H1 (cell line): ENCODE measurements around the gene SNRNP40. TPM values are rescaled to one million over a fixed set of nuclear protein-coding genes. Genes with fewer than 3 reads are reported as not detected.

Experiments used
- CTCF ChIA-PET: fragments of 300-600 bp; sonication (Branson Sonifier 250); formaldehyde crosslinking; loops from one replicate; lab custom pipeline; 2021; ENCODE audit not compliant: partially characterized antibody; lab: Charles Lee
- POLR2A ChIA-PET: fragments of 300-600 bp; sonication (Branson Sonifier 250); formaldehyde crosslinking; loops from one replicate; lab custom pipeline; 2021; ENCODE audit warnings: inconsistent platforms; ENCODE audit not compliant: partially characterized antibody; lab: Charles Lee
- DNase-seq, 2 experiments: peaks; one replicate each; pipeline versions ENCODE4 v3.0.0 to v3.0.0-alpha.2; 2010 to 2022; ENCODE audit warnings: low spot score in 2 of 2, low read depth in 1 of 2, mixed read lengths in 1 of 2
- FAIRE-seq: peaks from 2 replicates; lab custom pipeline; 2011; peaks lifted over from hg19 to GRCh38; lab: Jason Lieb, UNC
- H2AFZ ChIP-seq: 2 replicates; pipeline ENCODE4 v1.8.1; 2012; ENCODE audit warnings: low read length, inconsistent platforms
- H2AK5ac ChIP-seq: 2 replicates; pipeline ENCODE4 v1.6.1; 2013; ENCODE audit warnings: low read depth, low read length
- H2BK120ac ChIP-seq: replicated peaks from 2 replicates; pipeline ENCODE3; 2013; ENCODE audit warnings: low read depth, low read length, inconsistent platforms
- H2BK12ac ChIP-seq: 2 replicates; pipeline ENCODE4 v1.6.1; 2013; ENCODE audit warnings: low read depth, low read length
- H2BK15ac ChIP-seq: 2 replicates; pipeline ENCODE4 v1.6.1; 2013; ENCODE audit warnings: low read length
- H2BK20ac ChIP-seq: 2 replicates; pipeline ENCODE4 v1.6.1; 2013; ENCODE audit warnings: low read length
- H2BK5ac ChIP-seq: 2 replicates; pipeline ENCODE4 v1.6.1; 2013; ENCODE audit warnings: low read depth, low read length
- H3K14ac ChIP-seq: 2 replicates; pipeline ENCODE4 v1.6.1; 2013; ENCODE audit warnings: inconsistent platforms; ENCODE audit not compliant: insufficient read length
- H3K18ac ChIP-seq: 2 replicates; pipeline ENCODE4 v1.6.1; 2013; ENCODE audit warnings: low read length; ENCODE audit errors: extremely low read depth
- H3K23ac ChIP-seq: 2 replicates; pipeline ENCODE4 v1.6.1; 2013; ENCODE audit warnings: inconsistent platforms; ENCODE audit not compliant: insufficient read length
- H3K23me2 ChIP-seq: 2 replicates; pipeline ENCODE4 v1.6.1; 2013; ENCODE audit warnings: low read depth, low read length
- H3K27ac ChIP-seq: 2 replicates; pipeline ENCODE4 v1.6.1; 2011; ENCODE audit warnings: low read depth, low read length, inconsistent platforms
- H3K27me3 ChIP-seq, 4 experiments: replicated peaks in 1 of 4; 1 replicate in 1 of 4; 2 replicates in 3 of 4; pipeline versions ENCODE4 v1.6.1 to v1.8.1; 2011 to 2013; ENCODE audit warnings: low read length in 3 of 4, mild to moderate bottlenecking in 3 of 4, inconsistent platforms in 2 of 4, mixed read lengths in 2 of 4, moderate library complexity in 1 of 4; ENCODE audit not compliant: control insufficient read depth in 3 of 4, insufficient read depth in 3 of 4; ENCODE audit errors: extremely low read depth in 1 of 4
- H3K36me3 ChIP-seq, 4 experiments: 2 replicates each; pipeline versions ENCODE4 v1.6.1 to v1.8.1; 2011 to 2013; ENCODE audit warnings: mild to moderate bottlenecking in 4 of 4, low read length in 3 of 4, moderate library complexity in 2 of 4, control low read depth in 1 of 4, inconsistent platforms in 1 of 4; ENCODE audit not compliant: insufficient read depth in 4 of 4, control insufficient read depth in 2 of 4
- H3K4ac ChIP-seq: replicated peaks from 2 replicates; pipeline ENCODE3; 2013; ENCODE audit warnings: low read length, low read depth, mixed read lengths, inconsistent platforms; ENCODE audit not compliant: insufficient read length
- H3K4me1 ChIP-seq, 4 experiments: replicated peaks in 1 of 4; 1 replicate in 1 of 4; 2 replicates in 3 of 4; pipeline versions ENCODE4 v1.6.1 to v1.8.1; 2011 to 2013; ENCODE audit warnings: low read length in 3 of 4, inconsistent platforms in 2 of 4, mixed read lengths in 1 of 4; ENCODE audit not compliant: insufficient read depth in 4 of 4, control insufficient read depth in 3 of 4
- H3K4me2 ChIP-seq, 2 experiments: 2 replicates each; pipeline versions ENCODE4 v1.6.1 to v1.8.1; 2011 to 2013; ENCODE audit warnings: low read depth in 2 of 2, low read length in 2 of 2, control low read depth in 1 of 2, inconsistent platforms in 1 of 2, mild to moderate bottlenecking in 1 of 2; ENCODE audit not compliant: insufficient read depth in 1 of 2
- H3K4me3 ChIP-seq, 4 experiments: fragments of 200-600, 300-600 bp in 1 of 4; sonication (generic), shearing (Covaris generic), sonication (Bioruptor Twin) in 1 of 4; 2 replicates each; pipeline versions ENCODE4 v1.5.1 to v1.8.1; 2011 to 2016; ENCODE audit warnings: low read length in 4 of 4, low read depth in 3 of 4, control low read depth in 2 of 4, inconsistent platforms in 2 of 4, mild to moderate bottlenecking in 2 of 4, mixed read lengths in 1 of 4, moderate library complexity in 1 of 4; ENCODE audit not compliant: insufficient read depth in 2 of 4; ENCODE audit errors: extremely low read depth in 1 of 4
- H3K56ac ChIP-seq: replicated peaks from 2 replicates; pipeline ENCODE3; 2013; ENCODE audit warnings: low read depth, mild to moderate bottlenecking, mixed read lengths, low read length, inconsistent platforms; ENCODE audit not compliant: insufficient read length
- H3K79me1 ChIP-seq: 2 replicates; pipeline ENCODE4 v1.6.1; 2013; ENCODE audit warnings: low read depth, low read length, control low read depth
- H3K79me2 ChIP-seq, 2 experiments: 2 replicates each; pipeline versions ENCODE4 v1.6.1 to v1.8.1; 2012 to 2013; ENCODE audit warnings: low read length in 2 of 2, mild to moderate bottlenecking in 2 of 2, inconsistent platforms in 1 of 2; ENCODE audit not compliant: insufficient read depth in 2 of 2, control insufficient read depth in 1 of 2
- H3K9ac ChIP-seq, 4 experiments: replicated peaks in 1 of 4; 1 replicate in 1 of 4; 2 replicates in 3 of 4; pipeline versions ENCODE4 v1.6.1 to v1.8.1; 2011 to 2013; ENCODE audit warnings: low read depth in 3 of 4, low read length in 3 of 4, control low read depth in 2 of 4, mild to moderate bottlenecking in 2 of 4, moderate library complexity in 2 of 4, inconsistent platforms in 1 of 4; ENCODE audit errors: extremely low read depth in 1 of 4
- H3K9me3 ChIP-seq, 2 experiments: 2 replicates each; pipeline versions ENCODE4 v1.6.1 to v1.8.1; 2012 to 2013; ENCODE audit warnings: mild to moderate bottlenecking in 2 of 2, moderate library complexity in 2 of 2, control low read depth in 1 of 2, inconsistent platforms in 1 of 2, low read depth in 1 of 2, low read length in 1 of 2, mixed read lengths in 1 of 2; ENCODE audit not compliant: insufficient read depth in 2 of 2
- H4K20me1 ChIP-seq, 2 experiments: replicated peaks in 1 of 2; 2 replicates each; pipeline versions ENCODE3 to v1.8.1; 2011 to 2013; ENCODE audit warnings: inconsistent platforms in 2 of 2, low read length in 2 of 2, mild to moderate bottlenecking in 1 of 2; ENCODE audit not compliant: insufficient read depth in 2 of 2, control insufficient read depth in 1 of 2
- H4K5ac ChIP-seq: 2 replicates; pipeline ENCODE4 v1.6.1; 2013; ENCODE audit warnings: low read length, low read depth, mixed read lengths, inconsistent platforms; ENCODE audit not compliant: insufficient read length
- H4K8ac ChIP-seq: 2 replicates; pipeline ENCODE4 v1.8.0; 2013; ENCODE audit warnings: mild to moderate bottlenecking, moderate library complexity, low read length, inconsistent platforms; ENCODE audit not compliant: insufficient read depth; ENCODE audit errors: extremely low read depth
- H4K91ac ChIP-seq: replicated peaks from 2 replicates; pipeline ENCODE3; 2013; ENCODE audit warnings: low read length, mixed read lengths, inconsistent platforms; ENCODE audit not compliant: insufficient read length
- ASH2L ChIP-seq: fragments of 200-600, 300-600 bp; sonication (generic); IDR thresholded peaks from one replicate; pipeline ENCODE4 v1.7.1; 2017; ENCODE audit warnings: low read length
- ATF2 ChIP-seq: IDR thresholded peaks from 2 replicates; pipeline ENCODE4 v1.6.1; 2012; ENCODE audit warnings: low read length, inconsistent platforms
- CEBPB ChIP-seq: IDR thresholded peaks from 2 replicates; pipeline ENCODE4 v1.6.1; 2012; ENCODE audit warnings: low read depth, low read length
- CHD2 ChIP-seq: IDR thresholded peaks from 2 replicates; pipeline ENCODE4 v1.6.1; 2012; ENCODE audit warnings: low read length, improper control_type of control experiment
- EGR1 ChIP-seq: IDR thresholded peaks from 2 replicates; pipeline ENCODE4 v1.6.1; 2011; ENCODE audit warnings: low read depth, low read length, borderline replicate concordance
- FOSL1 ChIP-seq: IDR thresholded peaks from 2 replicates; pipeline ENCODE4 v1.6.1; 2011; ENCODE audit warnings: mild to moderate bottlenecking, low read depth, low read length, moderate library complexity; ENCODE audit not compliant: insufficient read depth
- GTF2F1 ChIP-seq: IDR thresholded peaks from 2 replicates; pipeline ENCODE4 v1.6.1; 2012; ENCODE audit warnings: low read depth, low read length, improper control_type of control experiment, borderline replicate concordance
- RAD21 ChIP-seq, 2 experiments: IDR thresholded peaks in 1 of 2; conservative IDR thresholded peaks in 1 of 2; 2 replicates each; pipeline ENCODE4 v1.6.1; 2011; ENCODE audit warnings: low read depth in 2 of 2, low read length in 2 of 2, improper control_type of control experiment in 1 of 2, inconsistent platforms in 1 of 2, mild to moderate bottlenecking in 1 of 2, moderate library complexity in 1 of 2
- RXRA ChIP-seq: IDR thresholded peaks from 2 replicates; pipeline ENCODE4 v1.6.1; 2011; ENCODE audit warnings: low read depth, mild to moderate bottlenecking, low read length, moderate library complexity; ENCODE audit not compliant: insufficient read depth
- SP4 ChIP-seq: IDR thresholded peaks from 2 replicates; pipeline ENCODE4 v1.6.1; 2012; ENCODE audit warnings: low read length, inconsistent platforms
- SUZ12 ChIP-seq: fragments of 200-600 bp; sonication (generic); IDR thresholded peaks from 2 replicates; pipeline ENCODE4 v1.6.1; 2012; ENCODE audit warnings: mild to moderate bottlenecking, inconsistent platforms, low read length, moderate library complexity, mixed read lengths
- TEAD4 ChIP-seq: IDR thresholded peaks from 2 replicates; pipeline ENCODE4 v1.6.1; 2012; ENCODE audit warnings: low read depth, low read length, inconsistent platforms, mixed read lengths
- WGBS, 2 experiments: shearing (Covaris generic) in 1 of 2; methylation state at CpG; one replicate each; pipeline versions ENCODE4 v1.1.6 to v1.1.7; 2013 to 2015; ENCODE audit warnings: low lambda C conversion rate in 2 of 2, mixed read lengths in 2 of 2, inconsistent platforms in 1 of 2, low coverage in 1 of 2, missing lambda C conversion rate in 1 of 2; ENCODE audit not compliant: insufficient replicate concordance in 2 of 2, insufficient coverage in 1 of 2, insufficient read length in 1 of 2; ENCODE audit errors: extremely low coverage in 1 of 2, missing lambda C conversion rate in 1 of 2; 5-methylcytosine and 5-hydroxymethylcytosine counted together
- polyA plus RNA-seq, 7 experiments: library from polyadenylated mRNA; depleted of rRNA in 3 of 7; stranded (reverse) in 5 of 7; unstranded in 2 of 7; fragments of >200 nt in 5 of 7; fragments of 200-250 nt in 2 of 7; gene quantifications; 1 replicate in 5 of 7; 2 replicates in 1 of 7; 4 replicates in 1 of 7; pipeline versions ENCODE4 v1.2.1 to v1.2.3, GENCODE V29; 2011 to 2013; ENCODE audit warnings: missing spikeins in 2 of 7, mixed read lengths in 2 of 7
- total RNA-seq: library from RNA; stranded (reverse); fragmentation: NEBNext Ultra II Directional; extraction: Animal tissue kit (Norgen Biotek cat#: 25700); gene quantifications from 2 replicates; pipeline ENCODE4 v1.2.1, GENCODE V29; 2021

Gene SNRNP40
- total and polyA plus RNA-seq, 2 of the 8 experiments (the other 6 are each of a cell fraction or from before 2014, with no cell fraction given) = 97.4 to 113 TPM

DNA sequence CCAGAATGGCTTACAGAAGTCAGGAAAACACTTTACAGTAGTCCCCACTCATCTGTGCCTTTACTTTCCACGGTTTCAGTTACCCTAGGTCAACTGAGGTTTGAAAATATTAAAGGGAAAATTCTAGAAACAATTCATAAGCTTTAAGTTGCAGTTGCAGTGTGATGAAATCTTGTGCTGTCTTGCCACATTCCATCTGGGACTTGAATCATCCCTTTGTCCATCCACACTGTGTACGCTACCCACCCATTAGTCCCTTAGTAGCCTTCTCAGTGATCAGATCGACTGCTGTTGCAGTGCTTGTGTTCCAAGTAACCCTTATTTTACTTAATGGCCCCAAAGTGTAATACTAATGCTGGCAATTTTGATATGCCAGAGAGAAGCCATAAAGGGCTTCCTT, 30.8 kb upstream of the SNRNP40 start:
- H3K18ac ChIP-seq = no peak overlapping the region
- no peak overlapping the region for H2AFZ ChIP-seq
- H3K27ac ChIP-seq = no peak overlapping the region
- no peaks in the 10 kb centered on the region for H3K23me2 ChIP-seq
- H3K4me2 ChIP-seq = no peak overlapping the region
- no peak overlapping the region for H3K14ac ChIP-seq
- H3K56ac ChIP-seq = no peak overlapping the region
- CTCF ChIA-PET = interaction anchor here (0.6 to 3.0 kb wide), 10 partner anchors 12 to 181 kb away, joined by 3 to 9 read pairs (median 4); no protein-coding TSS in a partner anchor
- H2BK15ac ChIP-seq = no peak overlapping the region
- TF ChIP-seq RAD21 (IDR thresholded peaks at IDR 0.05 in 1 of 2, conservative IDR thresholded peaks at IDR 0.05 in 1 of 2; ENCODE audit: low read depth in 2 of 2, low read length in 2 of 2) = no peak
- TF ChIP-seq RXRA = no peak
- no peak for TF ChIP-seq ASH2L
- no peak for TF ChIP-seq EGR1
- no peak for TF ChIP-seq CEBPB
- TF ChIP-seq SUZ12 = no peak
- TF ChIP-seq GTF2F1 = no peak
- no peak for TF ChIP-seq CHD2
- TF ChIP-seq SP4 = no peak
- no peak for TF ChIP-seq FOSL1
- TF ChIP-seq ATF2 = no peak
- no peak for TF ChIP-seq TEAD4
- TF ChIP-seq, all 59 proteins: peak for 0
- Histone ChIP-seq H3K79me2 (no peaks in the 10 kb centered on the region), H3K79me1 (no peaks in the 10 kb centered on the region), H2BK120ac (no peak overlapping the region), H4K5ac (no peak overlapping the region), H2BK5ac (no peak overlapping the region), H3K36me3 (peaks cover 0 to 7% (median 0%) of the 10 kb centered on the region in 4 experiments; a peak in 2 of 8 replicates), H3K23ac (no peak overlapping the region), H3K4ac (no peak overlapping the region), H4K8ac (no peak overlapping the region), H3K4me3 (no peak overlapping the region), H2BK20ac (no peak overlapping the region), H2BK12ac (no peak overlapping the region), H3K4me1 (no peaks in the 10 kb centered on the region; a peak in 1 of 7 replicates), H2AK5ac (no peak overlapping the region), H3K9me3 (no peaks in the 10 kb centered on the region), H4K91ac (no peak overlapping the region), H3K9ac (no peak overlapping the region), H3K27me3 (no peaks in the 10 kb centered on the region), H4K20me1 (peaks cover 0 to 1% of the 10 kb centered on the region in 2 experiments)
- WGBS, 2 experiments = 85% methylated on average over 3 of the region's 3 CpGs; no CpG with 5 or more reads in 1 of the 2 experiments
- DNase-seq = no peak
- FAIRE-seq = no peak
- POLR2A ChIA-PET = interaction anchor here (1.0 to 3.2 kb wide), 3 partner anchors 15 to 31 kb away, joined by 4 to 10 read pairs (median 4); partner anchors contain the start of genes SNRNP40 and ZCCHC17
